ENCODE data around the gene KLHL33. TPM values are rescaled to one million over a fixed set of nuclear protein-coding genes. Genes with fewer than 3 reads are reported as not detected.

The KLHL33 gene
- total RNA-seq, 1 donor from 2014 or later, result 6.3 TPM

Other genes starting within 250 kb of the KLHL33 start
- not detected for gene OR11G2, start 245.3 kb downstream of the KLHL33 start, total RNA-seq (ENCODE audit: insufficient read depth, low replicate concordance)
- 1.2 TPM for gene OR11H6, start 212.5 kb downstream of the KLHL33 start, total RNA-seq (ENCODE audit: insufficient read depth, low replicate concordance)
- gene OR11H7, start 207.2 kb downstream of the KLHL33 start, total RNA-seq (ENCODE audit: insufficient read depth, low replicate concordance), result not detected
- gene OR11H4, start 196.9 kb downstream of the KLHL33 start, total RNA-seq (ENCODE audit: insufficient read depth, low replicate concordance), result 0.96 TPM
- gene TTC5, start 130.2 kb downstream of the KLHL33 start, total RNA-seq (ENCODE audit: insufficient read depth, low replicate concordance), result 28.4 TPM
- gene CCNB1IP1, start 102.9 kb downstream of the KLHL33 start, total RNA-seq (ENCODE audit: insufficient read depth, low replicate concordance), result 67.4 TPM
- gene PARP2, start 92.5 kb downstream of the KLHL33 start, total RNA-seq (ENCODE audit: insufficient read depth, low replicate concordance), result 11.3 TPM
- gene TEP1, start 22.7 kb downstream of the KLHL33 start, total RNA-seq (ENCODE audit: insufficient read depth, low replicate concordance), result 13.2 TPM
- 59.0 TPM for gene OSGEP, start 18.6 kb upstream of the KLHL33 start, total RNA-seq (ENCODE audit: insufficient read depth, low replicate concordance)
- 25.5 TPM for gene APEX1, start 19.1 kb upstream of the KLHL33 start, total RNA-seq (ENCODE audit: insufficient read depth, low replicate concordance)
- 6.5 TPM for gene PIP4P1, start 25.3 kb upstream of the KLHL33 start, total RNA-seq (ENCODE audit: insufficient read depth, low replicate concordance)
- 13.7 TPM for gene PNP, start 33.2 kb upstream of the KLHL33 start, total RNA-seq (ENCODE audit: insufficient read depth, low replicate concordance)
- 4.8 TPM for gene RNASE10, start 69.4 kb upstream of the KLHL33 start, total RNA-seq (ENCODE audit: insufficient read depth, low replicate concordance)
- gene RNASE9, start 124.9 kb upstream of the KLHL33 start, total RNA-seq (ENCODE audit: insufficient read depth, low replicate concordance), result 9.6 TPM
- gene RNASE11, start 151.8 kb upstream of the KLHL33 start, total RNA-seq (ENCODE audit: insufficient read depth, low replicate concordance), result 1.2 TPM
- gene RNASE12, start 155.2 kb upstream of the KLHL33 start, total RNA-seq (ENCODE audit: insufficient read depth, low replicate concordance), result 5.8 TPM
- 1.4 TPM for gene OR6S1, start 205.5 kb upstream of the KLHL33 start, total RNA-seq (ENCODE audit: insufficient read depth, low replicate concordance)
- 96.5 TPM for gene RNASE4, start 248.4 kb upstream of the KLHL33 start, total RNA-seq (ENCODE audit: insufficient read depth, low replicate concordance)

All from umbilical cord (tissue), 1 donor.